SK-N-MC (cell line): ENCODE measurements around the gene STRIP2.

Experiments
- EZH2 ChIP-seq: fragments of 200-600 bp; sonication (generic); IDR thresholded peaks from one replicate; pipeline ENCODE4 v1.6.1; 2017; ENCODE audit warnings: antibody characterized with exemption
- FOXP2 ChIP-seq: optimal IDR thresholded peaks from 2 replicates; pipeline ENCODE3; 2011; ENCODE audit warnings: mild to moderate bottlenecking, moderate library complexity; ENCODE audit not compliant: insufficient read depth; ENCODE audit errors: extremely low read length, control extremely low read depth
- POLR2AphosphoS5 ChIP-seq: IDR thresholded peaks from 2 replicates; pipeline ENCODE4 v1.6.1; 2012; ENCODE audit warnings: mild to moderate bottlenecking, low read depth, low read length, borderline replicate concordance

GRCh38 chr7:129535896-129536295 is 101.7 kb downstream of the STRIP2 start:
- TF ChIP-seq POLR2AphosphoS5 = no peak
- no peak for TF ChIP-seq EZH2
- TF ChIP-seq FOXP2 = no peak
